Hepatocyte (in vitro differentiated cells): ENCODE measurements around the gene MPND.

ENCODE experiments used
- EZH2 ChIP-seq: fragments of 200-600 bp; sonication (generic); IDR thresholded peaks from 2 replicates; pipeline ENCODE4 v1.6.1; 2016; ENCODE audit warnings: antibody characterized with exemption, mild to moderate bottlenecking, borderline replicate concordance
- EZH2phosphoT487 ChIP-seq: fragments of 200-600 bp; sonication (generic); IDR thresholded peaks from one replicate; pipeline ENCODE4 v1.6.1; 2018; ENCODE audit warnings: antibody characterized with exemption, mild to moderate bottlenecking, low read depth, moderate library complexity; ENCODE audit not compliant: unreplicated experiment, severe bottlenecking
- TF ChIP-seq, protein P1 (sequence below): fragments of 200-600 bp; sonication (generic); IDR thresholded peaks from 2 replicates; pipeline ENCODE4 v1.5.1; 2016; ENCODE audit warnings: antibody characterized with exemption, mild to moderate bottlenecking; ENCODE audit not compliant: poor library complexity

DNA sequence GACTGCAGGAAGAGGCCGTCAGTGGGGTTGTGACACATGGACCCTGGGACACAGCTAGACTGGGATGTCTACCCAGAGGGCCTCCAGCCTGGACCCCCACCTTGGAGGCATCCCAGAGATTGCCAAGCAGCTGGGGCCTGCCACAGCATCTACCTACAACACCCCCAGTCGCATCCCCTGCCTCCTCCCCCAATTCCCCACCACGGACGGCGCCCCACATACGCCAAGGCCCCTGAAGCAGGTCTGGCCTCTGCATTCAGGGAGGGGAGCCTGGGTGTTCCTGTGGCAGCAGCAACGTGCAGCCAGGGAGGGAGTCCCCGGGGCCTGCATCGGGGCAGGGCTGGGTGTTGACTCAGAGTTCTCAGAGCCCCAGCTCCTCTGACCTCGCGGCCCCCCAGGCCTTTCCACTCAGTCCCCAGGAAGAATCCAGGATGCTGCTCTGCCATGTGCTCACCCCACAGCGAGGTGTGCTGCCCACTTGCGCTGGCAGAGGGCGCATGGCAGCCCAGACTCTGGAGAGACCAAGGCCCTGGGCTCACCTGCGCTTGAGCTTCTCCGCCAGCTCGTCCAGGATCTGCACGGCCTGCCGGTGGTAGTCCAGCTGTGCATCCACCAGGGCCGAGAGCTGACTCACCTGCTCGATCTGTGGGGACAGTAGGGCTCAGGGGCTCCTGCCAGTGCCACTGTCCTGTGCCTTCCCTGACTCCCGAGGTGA, 19.6 kb downstream of the MPND start:
- TF ChIP-seq, protein P1, sequence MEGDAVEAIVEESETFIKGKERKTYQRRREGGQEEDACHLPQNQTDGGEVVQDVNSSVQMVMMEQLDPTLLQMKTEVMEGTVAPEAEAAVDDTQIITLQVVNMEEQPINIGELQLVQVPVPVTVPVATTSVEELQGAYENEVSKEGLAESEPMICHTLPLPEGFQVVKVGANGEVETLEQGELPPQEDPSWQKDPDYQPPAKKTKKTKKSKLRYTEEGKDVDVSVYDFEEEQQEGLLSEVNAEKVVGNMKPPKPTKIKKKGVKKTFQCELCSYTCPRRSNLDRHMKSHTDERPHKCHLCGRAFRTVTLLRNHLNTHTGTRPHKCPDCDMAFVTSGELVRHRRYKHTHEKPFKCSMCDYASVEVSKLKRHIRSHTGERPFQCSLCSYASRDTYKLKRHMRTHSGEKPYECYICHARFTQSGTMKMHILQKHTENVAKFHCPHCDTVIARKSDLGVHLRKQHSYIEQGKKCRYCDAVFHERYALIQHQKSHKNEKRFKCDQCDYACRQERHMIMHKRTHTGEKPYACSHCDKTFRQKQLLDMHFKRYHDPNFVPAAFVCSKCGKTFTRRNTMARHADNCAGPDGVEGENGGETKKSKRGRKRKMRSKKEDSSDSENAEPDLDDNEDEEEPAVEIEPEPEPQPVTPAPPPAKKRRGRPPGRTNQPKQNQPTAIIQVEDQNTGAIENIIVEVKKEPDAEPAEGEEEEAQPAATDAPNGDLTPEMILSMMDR, result no peak
- TF ChIP-seq EZH2phosphoT487, result no peak
- TF ChIP-seq EZH2, result no peak
